ENCODE data around the gene LAD1.

LAD1 gene

GRCh38 chr1:201414051-201414738 is 15.1 kb upstream of the LAD1 start:
- TF ChIP-seq GABPA (IDR thresholded peaks at IDR 0.05; ENCODE audit: low read depth) (no peak), POLR2AphosphoS5 (IDR thresholded peaks at IDR 0.05; ENCODE audit: low read depth) (no peak), SPI1 (IDR thresholded peaks at IDR 0.05; ENCODE audit: borderline replicate concordance, low read depth) (no peak)
- TF ChIP-seq, protein P1, sequence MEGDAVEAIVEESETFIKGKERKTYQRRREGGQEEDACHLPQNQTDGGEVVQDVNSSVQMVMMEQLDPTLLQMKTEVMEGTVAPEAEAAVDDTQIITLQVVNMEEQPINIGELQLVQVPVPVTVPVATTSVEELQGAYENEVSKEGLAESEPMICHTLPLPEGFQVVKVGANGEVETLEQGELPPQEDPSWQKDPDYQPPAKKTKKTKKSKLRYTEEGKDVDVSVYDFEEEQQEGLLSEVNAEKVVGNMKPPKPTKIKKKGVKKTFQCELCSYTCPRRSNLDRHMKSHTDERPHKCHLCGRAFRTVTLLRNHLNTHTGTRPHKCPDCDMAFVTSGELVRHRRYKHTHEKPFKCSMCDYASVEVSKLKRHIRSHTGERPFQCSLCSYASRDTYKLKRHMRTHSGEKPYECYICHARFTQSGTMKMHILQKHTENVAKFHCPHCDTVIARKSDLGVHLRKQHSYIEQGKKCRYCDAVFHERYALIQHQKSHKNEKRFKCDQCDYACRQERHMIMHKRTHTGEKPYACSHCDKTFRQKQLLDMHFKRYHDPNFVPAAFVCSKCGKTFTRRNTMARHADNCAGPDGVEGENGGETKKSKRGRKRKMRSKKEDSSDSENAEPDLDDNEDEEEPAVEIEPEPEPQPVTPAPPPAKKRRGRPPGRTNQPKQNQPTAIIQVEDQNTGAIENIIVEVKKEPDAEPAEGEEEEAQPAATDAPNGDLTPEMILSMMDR (IDR thresholded peaks at IDR 0.05; ENCODE audit: insufficient read depth, low read length) = no peak
- TF ChIP-seq, protein P2, sequence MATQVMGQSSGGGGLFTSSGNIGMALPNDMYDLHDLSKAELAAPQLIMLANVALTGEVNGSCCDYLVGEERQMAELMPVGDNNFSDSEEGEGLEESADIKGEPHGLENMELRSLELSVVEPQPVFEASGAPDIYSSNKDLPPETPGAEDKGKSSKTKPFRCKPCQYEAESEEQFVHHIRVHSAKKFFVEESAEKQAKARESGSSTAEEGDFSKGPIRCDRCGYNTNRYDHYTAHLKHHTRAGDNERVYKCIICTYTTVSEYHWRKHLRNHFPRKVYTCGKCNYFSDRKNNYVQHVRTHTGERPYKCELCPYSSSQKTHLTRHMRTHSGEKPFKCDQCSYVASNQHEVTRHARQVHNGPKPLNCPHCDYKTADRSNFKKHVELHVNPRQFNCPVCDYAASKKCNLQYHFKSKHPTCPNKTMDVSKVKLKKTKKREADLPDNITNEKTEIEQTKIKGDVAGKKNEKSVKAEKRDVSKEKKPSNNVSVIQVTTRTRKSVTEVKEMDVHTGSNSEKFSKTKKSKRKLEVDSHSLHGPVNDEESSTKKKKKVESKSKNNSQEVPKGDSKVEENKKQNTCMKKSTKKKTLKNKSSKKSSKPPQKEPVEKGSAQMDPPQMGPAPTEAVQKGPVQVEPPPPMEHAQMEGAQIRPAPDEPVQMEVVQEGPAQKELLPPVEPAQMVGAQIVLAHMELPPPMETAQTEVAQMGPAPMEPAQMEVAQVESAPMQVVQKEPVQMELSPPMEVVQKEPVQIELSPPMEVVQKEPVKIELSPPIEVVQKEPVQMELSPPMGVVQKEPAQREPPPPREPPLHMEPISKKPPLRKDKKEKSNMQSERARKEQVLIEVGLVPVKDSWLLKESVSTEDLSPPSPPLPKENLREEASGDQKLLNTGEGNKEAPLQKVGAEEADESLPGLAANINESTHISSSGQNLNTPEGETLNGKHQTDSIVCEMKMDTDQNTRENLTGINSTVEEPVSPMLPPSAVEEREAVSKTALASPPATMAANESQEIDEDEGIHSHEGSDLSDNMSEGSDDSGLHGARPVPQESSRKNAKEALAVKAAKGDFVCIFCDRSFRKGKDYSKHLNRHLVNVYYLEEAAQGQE (IDR thresholded peaks at IDR 0.05; ENCODE audit: insufficient replicate concordance, low read depth) = no peak
- Histone ChIP-seq H3K27ac (replicated peaks) (no peak overlapping the region), H3K4me3 (replicated peaks; ENCODE audit: insufficient read depth, low read length) (no peak overlapping the region), H3K27me3 (ENCODE audit: insufficient read depth, poor library complexity, severe bottlenecking) (no peaks in the 10 kb centered on the region)
- DNase-seq (ENCODE audit: low read depth in 1 of 2, low spot score in 1 of 2) = no peak

GRCh38 chr1:201411292-201411691 is 12.2 kb upstream of the LAD1 start:
- Histone ChIP-seq H3K27me3 (ENCODE audit: insufficient read depth, poor library complexity, severe bottlenecking) (no peaks in the 10 kb centered on the region), H3K27ac (replicated peaks) (no peak overlapping the region), H3K4me3 (replicated peaks; ENCODE audit: insufficient read depth, low read length) (no peak overlapping the region)
- no peak for TF ChIP-seq GABPA (IDR thresholded peaks at IDR 0.05; ENCODE audit: low read depth)
- no peak for TF ChIP-seq POLR2AphosphoS5 (IDR thresholded peaks at IDR 0.05; ENCODE audit: low read depth)
- TF ChIP-seq, protein P1 (IDR thresholded peaks at IDR 0.05; ENCODE audit: insufficient read depth, low read length) = no peak
- DNase-seq (ENCODE audit: low read depth in 1 of 2, low spot score in 1 of 2) = no peak

- TF ChIP-seq SPI1 (IDR thresholded peaks at IDR 0.05; ENCODE audit: borderline replicate concordance, low read depth) (no peak), GABPA (IDR thresholded peaks at IDR 0.05; ENCODE audit: low read depth) (no peak), POLR2AphosphoS5 (IDR thresholded peaks at IDR 0.05; ENCODE audit: low read depth) (no peak)
- TF ChIP-seq, protein P1 (IDR thresholded peaks at IDR 0.05; ENCODE audit: insufficient read depth, low read length) = no peak
- TF ChIP-seq, protein P2 (IDR thresholded peaks at IDR 0.05; ENCODE audit: insufficient replicate concordance, low read depth) = no peak
- Histone ChIP-seq H3K27ac (replicated peaks) (no peak overlapping the region), H3K4me3 (replicated peaks; ENCODE audit: insufficient read depth, low read length) (no peak overlapping the region), H3K27me3 (ENCODE audit: insufficient read depth, poor library complexity, severe bottlenecking) (no peaks in the 10 kb centered on the region)
- no peak for DNase-seq (ENCODE audit: low read depth in 1 of 2, low spot score in 1 of 2)
Observed at GRCh38 chr1:201409440-201409839, 10.3 kb upstream of the LAD1 start.

DNA sequence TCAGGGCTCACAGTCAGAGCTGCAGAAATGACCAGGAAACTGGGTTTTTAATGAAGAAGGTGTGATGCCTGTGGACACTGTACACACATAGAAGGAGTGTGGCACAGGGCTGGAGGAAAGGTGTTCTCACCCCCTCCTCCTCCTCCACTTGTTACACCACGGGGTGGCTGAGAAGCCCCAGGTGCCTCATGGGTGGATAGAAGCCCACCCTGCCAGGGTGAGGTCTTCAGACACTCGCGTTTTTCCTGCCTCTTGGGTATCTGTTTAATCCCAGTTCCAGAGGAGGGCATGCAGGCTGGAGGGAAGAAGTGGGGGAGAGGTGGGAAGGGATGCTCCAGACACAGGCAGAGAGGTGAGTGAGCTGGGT is 9.7 kb upstream of the LAD1 start:
- TF ChIP-seq, protein P1 (IDR thresholded peaks at IDR 0.05; ENCODE audit: insufficient read depth, low read length) = no peak
- no peak for TF ChIP-seq SPI1 (IDR thresholded peaks at IDR 0.05; ENCODE audit: borderline replicate concordance, low read depth)
- TF ChIP-seq, protein P2 (IDR thresholded peaks at IDR 0.05; ENCODE audit: insufficient replicate concordance, low read depth) = no peak
- Histone ChIP-seq H3K4me3 (replicated peaks; ENCODE audit: insufficient read depth, low read length) (no peak overlapping the region), H3K27ac (replicated peaks) (no peak overlapping the region), H3K27me3 (ENCODE audit: insufficient read depth, poor library complexity, severe bottlenecking) (no peaks in the 10 kb centered on the region)
- DNase-seq (ENCODE audit: low read depth in 1 of 2, low spot score in 1 of 2) = no peak
